Esophagus squamous epithelium (tissue), 4 donors: ENCODE results near the gene INTS1.

Experiments
- POLR2A ChIP-seq, 4 donors: fragments of 450-650 bp; IDR thresholded peaks; one replicate each; pipeline ENCODE4 v1.6.1; 2017; ENCODE audit warnings: antibody characterized with exemption in 4 of 4, mild to moderate bottlenecking in 4 of 4, moderate library complexity in 3 of 4
- TF ChIP-seq, protein P1 (sequence below), 6 experiments: fragments of 450-650 bp in 4 of 6; fragments of 200-600 bp in 2 of 6; sonication (generic) in 2 of 6; IDR thresholded peaks; one replicate each; pipeline ENCODE4 v1.5.1; 2016 to 2019; ENCODE audit warnings: antibody characterized with exemption in 6 of 6, mild to moderate bottlenecking in 4 of 6, moderate library complexity in 4 of 6

DNA sequence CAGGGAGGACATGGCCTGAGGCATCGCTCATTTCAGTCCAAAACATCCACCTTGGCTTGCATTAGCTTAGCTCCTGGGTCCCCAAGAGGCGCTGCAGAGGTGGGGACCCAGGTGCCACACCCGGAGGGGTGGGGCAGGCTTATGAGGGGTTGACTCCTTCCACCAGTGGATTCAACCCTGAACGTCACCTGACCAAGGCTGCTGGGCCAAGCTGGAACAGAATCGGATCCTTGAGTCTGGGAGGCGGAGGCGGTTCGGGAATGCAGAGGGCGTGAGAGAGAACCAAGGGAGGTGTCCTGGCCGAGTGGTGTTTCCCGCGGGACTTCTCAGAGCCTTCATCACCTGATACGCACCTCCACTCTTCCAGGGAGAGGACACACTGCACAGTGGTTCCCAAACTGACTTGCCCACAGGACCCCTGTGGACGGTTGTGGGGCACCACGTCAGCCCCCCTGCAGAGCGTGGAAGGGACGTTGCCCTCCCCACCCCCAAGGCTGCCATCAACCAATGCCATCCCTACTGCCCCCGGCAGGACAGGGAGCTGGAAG, 40.4 kb downstream of the INTS1 start:
- TF ChIP-seq, protein P1, sequence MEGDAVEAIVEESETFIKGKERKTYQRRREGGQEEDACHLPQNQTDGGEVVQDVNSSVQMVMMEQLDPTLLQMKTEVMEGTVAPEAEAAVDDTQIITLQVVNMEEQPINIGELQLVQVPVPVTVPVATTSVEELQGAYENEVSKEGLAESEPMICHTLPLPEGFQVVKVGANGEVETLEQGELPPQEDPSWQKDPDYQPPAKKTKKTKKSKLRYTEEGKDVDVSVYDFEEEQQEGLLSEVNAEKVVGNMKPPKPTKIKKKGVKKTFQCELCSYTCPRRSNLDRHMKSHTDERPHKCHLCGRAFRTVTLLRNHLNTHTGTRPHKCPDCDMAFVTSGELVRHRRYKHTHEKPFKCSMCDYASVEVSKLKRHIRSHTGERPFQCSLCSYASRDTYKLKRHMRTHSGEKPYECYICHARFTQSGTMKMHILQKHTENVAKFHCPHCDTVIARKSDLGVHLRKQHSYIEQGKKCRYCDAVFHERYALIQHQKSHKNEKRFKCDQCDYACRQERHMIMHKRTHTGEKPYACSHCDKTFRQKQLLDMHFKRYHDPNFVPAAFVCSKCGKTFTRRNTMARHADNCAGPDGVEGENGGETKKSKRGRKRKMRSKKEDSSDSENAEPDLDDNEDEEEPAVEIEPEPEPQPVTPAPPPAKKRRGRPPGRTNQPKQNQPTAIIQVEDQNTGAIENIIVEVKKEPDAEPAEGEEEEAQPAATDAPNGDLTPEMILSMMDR (IDR thresholded peaks at IDR 0.05): no peak
- TF ChIP-seq POLR2A (IDR thresholded peaks at IDR 0.05): no peak
